Ecto neural progenitor cell (in vitro differentiated cells): ENCODE results near the gene AIG1.
"Not testable (repeated sequence)": the region's sequence is repeated elsewhere in the genome, so short reads cannot be mapped to it uniquely, and the experiment has no call there.

Source experiments
- DNase-seq: peaks from one replicate; pipeline ENCODE4 v3.0.0-alpha.2; 2018; ENCODE audit warnings: low spot score

AIG1 gene

GRCh38 chr6:143234734-143235133 lies 174.0 kb downstream of the AIG1 start:
- DNase-seq, result no peak

DNA sequence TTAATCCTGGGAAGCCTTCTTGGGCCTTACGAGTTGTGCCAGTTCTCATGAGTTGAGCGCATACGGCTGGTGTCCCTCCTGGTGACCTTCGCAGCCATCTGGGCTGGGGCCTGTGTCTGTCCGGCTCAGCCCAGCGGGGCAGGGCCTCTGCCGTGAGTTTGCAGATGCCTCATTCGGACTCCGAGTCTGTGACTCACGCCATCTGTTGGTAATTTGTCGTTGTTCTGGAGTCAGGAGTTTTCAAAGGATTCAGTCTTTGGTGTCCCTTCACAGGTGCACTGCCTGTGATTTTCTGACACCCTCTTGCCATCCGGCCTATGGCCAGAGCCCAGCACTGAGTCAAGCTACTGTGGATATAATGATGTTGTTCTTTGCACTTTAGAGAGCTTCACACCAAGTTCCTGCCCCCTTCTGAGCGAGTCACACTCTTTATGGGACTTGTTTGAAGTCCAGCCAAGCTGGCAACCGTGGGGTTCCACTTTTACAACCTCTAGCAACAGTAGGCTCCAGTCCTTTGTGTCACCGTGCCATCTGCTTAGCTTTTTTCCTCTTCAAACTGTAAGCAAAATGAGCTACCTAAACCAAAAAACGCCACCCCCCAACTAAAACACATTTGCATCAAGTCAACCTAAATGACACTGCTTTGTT lies 175.6 kb downstream of the AIG1 start:
- DNase-seq, result no peak

DNA sequence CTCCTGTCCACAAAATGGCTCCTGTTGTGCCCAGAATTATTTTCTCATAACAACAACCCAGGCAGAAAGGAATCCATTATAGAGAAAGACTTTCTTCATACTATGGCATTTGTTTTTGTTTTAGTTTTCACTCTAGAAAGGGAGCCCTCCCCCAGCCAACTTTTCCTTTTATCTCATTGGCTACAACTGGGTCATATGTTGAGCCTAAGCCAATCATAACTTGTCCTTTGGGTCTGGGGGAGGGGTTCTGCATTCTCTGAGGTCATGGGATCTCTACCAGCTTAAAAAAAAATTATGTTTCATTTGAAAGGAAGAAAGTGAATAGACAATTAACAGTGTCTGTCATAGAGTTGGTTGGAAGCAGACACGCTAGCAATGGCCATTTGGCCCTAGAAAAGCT lies 177.6 kb downstream of the AIG1 start:
- DNase-seq, result no peak

- no peak for DNase-seq
Measured at GRCh38 chr6:143241111-143241510, 180.4 kb downstream of the AIG1 start.

GRCh38 chr6:143241911-143242310 lies 181.2 kb downstream of the AIG1 start:
- no peak for DNase-seq

DNA sequence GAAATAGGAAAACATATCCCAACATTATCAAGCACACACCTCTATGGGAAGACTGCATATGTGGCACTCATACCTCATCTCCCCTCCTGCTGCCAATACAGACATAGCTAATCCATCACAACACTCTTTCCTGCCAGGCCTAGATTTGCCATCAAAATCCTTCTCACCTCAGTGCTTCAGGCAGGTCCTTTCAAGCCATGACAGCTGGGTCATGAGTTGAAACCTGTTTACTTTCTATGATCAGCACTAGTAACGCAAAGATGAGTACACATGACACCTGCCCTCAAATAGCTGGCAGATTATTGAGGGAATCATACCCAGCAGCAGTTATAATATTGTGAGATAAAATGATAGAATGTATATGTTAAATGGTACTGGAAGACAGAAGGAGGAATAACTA lies 183.1 kb downstream of the AIG1 start:
- no peak for DNase-seq

- no peak for DNase-seq
Measured at GRCh38 chr6:143245656-143246055, 185.0 kb downstream of the AIG1 start.

DNA sequence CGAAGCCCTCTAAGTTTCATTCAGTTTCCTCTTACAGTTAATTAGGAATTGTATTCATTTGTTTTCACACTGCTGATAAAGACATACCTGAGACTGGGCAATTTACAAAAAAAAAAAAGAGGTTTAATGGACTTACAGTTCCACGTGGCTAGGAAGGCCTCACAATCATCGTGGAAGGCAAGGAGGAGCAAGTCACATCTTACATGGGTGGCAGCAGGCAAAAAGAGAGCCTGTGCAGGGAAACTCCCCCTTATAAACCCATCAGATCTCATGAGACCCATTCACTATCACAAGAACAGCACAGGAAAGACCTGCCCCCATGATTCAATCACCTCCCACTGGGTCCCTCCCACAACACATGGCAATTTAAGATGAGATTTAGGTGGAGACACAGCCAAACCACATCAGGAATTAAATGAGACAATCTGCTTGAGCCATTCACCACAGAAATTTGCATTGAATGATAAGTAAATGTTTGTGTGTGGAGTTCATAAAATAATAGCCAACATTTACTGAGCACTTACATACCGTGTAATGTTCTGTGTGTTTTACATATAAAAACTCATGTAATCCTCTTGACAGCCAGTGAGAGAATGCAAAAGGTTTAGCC lies 185.6 kb downstream of the AIG1 start:
- not testable (repeated sequence) for DNase-seq

DNA sequence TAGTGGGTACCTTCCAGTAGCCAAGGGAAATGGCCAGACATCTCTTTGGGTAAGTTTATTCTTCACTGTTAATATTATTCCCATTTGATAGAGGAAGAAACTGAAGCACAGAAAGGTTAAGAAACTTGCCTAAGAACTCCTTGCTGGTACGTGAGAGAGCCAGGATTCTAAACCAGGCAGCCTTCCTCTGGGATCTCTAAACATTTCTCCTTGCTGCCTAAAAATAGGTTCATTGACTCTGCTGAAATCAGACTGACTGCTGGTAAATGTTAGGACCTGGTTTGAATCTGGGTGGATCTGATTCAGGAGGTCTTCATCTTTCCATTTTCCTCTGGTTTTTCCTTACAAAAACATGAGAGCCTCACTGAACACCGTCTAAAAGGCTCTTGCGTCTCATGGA lies 186.9 kb downstream of the AIG1 start:
- DNase-seq, result no peak

DNA sequence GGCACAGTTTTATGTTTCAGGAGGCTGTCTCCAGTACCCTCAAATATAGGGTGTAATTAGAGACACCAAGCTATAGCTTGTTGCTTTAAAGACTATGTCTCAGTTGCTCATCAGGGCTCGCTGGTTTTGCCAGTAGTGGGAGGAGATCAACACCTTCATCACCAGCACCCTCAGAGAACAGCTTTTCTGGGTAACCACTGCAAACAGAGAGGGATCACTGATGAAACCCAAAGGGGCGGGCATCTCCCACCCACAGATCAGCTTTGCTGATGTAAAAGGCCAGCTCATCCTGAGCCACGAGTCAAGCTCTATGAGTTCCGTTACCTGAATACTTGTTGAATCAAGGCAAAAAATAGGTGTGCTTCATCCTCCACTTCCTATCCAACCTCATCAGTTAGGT lies 187.7 kb downstream of the AIG1 start:
- no peak for DNase-seq

DNA sequence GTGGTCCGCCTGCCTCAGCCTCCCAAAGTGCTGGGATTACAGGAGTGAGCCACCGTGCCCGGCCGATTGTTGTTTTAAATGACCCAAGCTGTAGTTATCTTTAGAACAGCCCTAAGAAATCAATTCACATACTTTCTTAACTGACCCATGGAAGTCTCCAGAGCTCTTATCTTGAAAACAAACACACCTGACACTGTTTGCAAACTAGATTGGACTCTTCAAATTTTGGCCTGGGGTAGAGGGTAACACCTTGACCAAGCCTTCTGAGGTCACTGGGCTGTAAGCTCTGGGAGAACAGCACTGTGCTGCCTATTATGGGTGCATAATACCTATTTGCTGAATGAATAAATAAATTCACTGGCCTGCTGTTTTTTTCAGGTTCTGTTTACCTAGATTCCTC lies 190.6 kb downstream of the AIG1 start:
- no peak for DNase-seq

- DNase-seq, result no peak
Measured at GRCh38 chr6:143252961-143253360, 192.3 kb downstream of the AIG1 start.

DNA sequence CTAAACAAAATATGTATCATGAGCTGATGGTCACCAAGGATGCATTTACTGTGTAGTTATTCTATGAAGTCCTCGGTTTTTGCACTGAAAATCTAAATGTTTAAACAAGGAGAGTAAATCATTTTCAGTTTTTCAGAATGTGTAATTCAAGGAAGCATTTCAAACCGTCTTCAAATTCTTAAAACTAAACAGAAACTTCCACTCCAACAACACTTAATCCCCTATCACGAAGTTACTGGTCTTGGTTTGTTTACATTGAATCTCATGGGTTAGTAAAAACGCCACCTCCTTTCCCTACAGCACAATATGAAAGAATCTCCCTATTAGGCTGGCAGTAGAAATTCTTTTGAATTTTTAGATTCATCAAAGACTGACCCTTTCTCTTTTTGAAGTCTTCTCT lies 192.9 kb downstream of the AIG1 start:
- DNase-seq, result no peak

DNA sequence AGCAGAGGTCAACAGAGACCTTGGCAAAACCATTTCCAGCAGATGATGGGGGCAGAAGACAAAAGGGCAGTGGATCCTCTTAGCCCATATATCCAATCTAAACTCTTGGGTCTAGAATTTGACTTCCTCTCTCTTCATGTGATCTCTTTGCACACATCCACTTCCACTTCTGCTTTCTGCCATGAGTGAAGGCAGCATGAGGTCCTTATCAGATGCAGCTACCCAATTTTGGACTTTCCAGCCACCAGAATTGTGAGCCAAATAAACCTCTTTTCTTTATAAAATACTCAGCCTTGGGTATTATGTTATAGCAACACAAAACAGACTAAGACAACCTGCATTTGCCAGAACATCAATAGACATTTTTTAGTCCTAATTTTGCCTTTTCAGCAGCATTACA lies 198.3 kb downstream of the AIG1 start:
- no peak for DNase-seq

DNA sequence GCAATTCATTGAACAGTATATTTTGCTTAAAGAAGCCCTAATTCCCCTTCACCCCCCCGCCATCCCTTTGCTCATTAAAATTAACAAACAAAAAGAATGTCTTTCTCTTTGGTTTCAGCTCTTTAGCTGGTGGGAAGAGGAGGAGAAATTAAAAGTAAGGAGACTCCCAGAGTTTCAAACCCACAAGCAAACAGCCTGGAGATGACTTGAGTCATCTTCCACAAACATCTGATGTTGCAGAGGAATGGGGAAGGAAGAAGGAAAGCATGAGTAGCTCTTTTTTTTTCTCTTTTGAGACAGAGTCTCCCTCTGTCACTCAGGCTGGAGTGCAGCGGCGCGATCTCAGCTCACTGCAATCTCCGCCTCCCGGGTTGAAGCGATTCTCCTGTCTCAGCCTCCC lies 200.2 kb downstream of the AIG1 start:
- no peak for DNase-seq

DNA sequence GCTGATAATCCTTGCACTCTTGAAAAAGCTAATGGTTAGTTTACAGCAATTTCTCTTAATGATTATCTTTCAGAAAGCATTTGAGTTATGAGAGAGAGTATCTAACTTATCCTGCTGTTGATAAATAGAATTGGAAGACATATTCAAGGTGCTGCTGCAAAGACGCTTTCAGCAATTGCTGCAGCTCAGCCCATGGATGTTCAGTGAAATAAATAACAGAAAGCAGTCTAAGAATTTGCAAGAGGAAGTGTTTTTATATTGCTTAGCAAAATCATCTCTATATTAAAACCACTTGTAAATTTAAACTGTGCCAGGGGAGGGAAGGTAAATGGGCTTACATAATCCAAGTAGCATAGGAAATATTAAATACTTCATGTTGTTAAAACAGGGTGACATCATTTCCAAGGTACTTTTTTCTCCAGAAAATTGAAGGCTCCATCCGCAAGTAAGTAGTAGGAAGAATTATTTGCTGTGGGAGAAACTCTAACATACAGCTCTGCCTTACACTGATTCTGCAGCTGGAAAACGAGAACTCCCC lies 201.3 kb downstream of the AIG1 start:
- no peak for DNase-seq

- DNase-seq, result no peak
Measured at GRCh38 chr6:143262859-143263258, 202.2 kb downstream of the AIG1 start.

- no peak for DNase-seq
Measured at GRCh38 chr6:143264379-143264778, 203.7 kb downstream of the AIG1 start.

- DNase-seq, result no peak
Measured at GRCh38 chr6:143264986-143265764, 204.5 kb downstream of the AIG1 start.

DNA sequence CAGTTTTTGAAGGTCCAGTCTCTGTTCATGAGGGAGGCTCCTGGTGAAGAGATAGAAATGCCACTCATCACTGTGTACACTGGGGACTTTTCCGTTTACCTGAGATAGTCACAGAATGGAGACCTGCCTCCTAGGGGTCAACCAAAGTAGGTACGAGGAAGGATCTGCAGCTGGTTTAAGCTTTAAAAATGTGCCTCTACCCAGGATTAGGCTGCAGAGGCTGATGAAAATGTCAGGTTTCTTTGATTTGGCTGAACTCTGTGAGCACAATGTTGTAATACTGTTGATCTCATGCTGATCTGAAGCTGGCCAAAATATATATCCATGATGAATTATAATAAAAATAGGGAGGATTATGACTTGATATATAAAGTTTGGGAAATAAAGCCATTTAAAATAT lies 207.1 kb downstream of the AIG1 start:
- DNase-seq, result no peak

- no peak for DNase-seq
Measured at GRCh38 chr6:143268439-143268838, 207.8 kb downstream of the AIG1 start.

DNA sequence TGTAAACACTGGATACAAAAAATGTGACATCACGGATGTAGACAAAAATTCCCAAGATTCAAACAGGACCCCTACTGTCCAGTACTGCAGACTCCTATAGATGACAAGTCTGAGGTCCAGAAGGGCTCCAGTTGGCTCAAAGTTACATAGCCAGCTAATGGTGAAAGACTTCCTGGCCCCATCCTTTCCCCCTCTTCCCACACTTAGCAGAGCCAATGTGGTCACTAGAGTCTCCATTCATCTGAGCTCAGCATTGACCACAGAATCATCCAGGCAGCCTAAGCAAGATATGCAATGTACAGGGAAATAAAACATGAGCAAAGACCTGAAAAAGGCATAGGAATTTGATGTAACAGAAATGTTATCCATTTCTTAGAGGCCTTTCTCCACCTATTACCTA lies 209.3 kb downstream of the AIG1 start:
- no peak for DNase-seq

DNA sequence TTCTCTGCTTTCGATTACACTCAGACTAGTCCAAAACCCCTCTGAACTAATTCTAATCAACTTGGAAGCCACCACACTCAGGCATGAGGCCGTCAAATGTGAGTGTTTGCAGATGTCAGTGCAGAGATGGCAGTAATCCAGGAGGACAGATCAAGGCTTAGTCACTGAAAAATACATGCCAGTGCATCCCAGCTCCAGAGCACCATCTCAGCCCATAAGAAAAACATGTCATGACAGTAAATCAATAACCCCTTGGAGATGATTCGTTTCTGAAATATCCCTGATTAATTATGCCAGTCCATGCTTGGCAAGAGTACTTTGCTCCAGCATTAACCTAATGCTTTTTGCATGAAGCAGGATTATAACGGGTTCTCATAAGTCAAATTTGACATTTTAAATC lies 210.3 kb downstream of the AIG1 start:
- DNase-seq, result no peak
